GM12873 (cell line): ENCODE data around the gene CASP5.

Experiments
- CTCF ChIP-seq: IDR thresholded peaks from 2 replicates; pipeline ENCODE4 v1.5.1; 2012; ENCODE audit warnings: low read depth, mild to moderate bottlenecking, moderate library complexity, low read length, control low read depth; ENCODE audit not compliant: insufficient read depth; ENCODE audit errors: missing control alignments

CASP5 gene

GRCh38 chr11:105034813-105035620 lies 12.0 kb upstream of the CASP5 start, which contains the start of gene CASP1:
TSS of gene CASP1 (minus strand) at chr11:105035144. CDS start at chr11:105035113, 31 bp downstream.
- no peak for TF ChIP-seq CTCF

GRCh38 chr11:105033781-105034180 lies 10.8 kb upstream of the CASP5 start:
- no peak for TF ChIP-seq CTCF

DNA sequence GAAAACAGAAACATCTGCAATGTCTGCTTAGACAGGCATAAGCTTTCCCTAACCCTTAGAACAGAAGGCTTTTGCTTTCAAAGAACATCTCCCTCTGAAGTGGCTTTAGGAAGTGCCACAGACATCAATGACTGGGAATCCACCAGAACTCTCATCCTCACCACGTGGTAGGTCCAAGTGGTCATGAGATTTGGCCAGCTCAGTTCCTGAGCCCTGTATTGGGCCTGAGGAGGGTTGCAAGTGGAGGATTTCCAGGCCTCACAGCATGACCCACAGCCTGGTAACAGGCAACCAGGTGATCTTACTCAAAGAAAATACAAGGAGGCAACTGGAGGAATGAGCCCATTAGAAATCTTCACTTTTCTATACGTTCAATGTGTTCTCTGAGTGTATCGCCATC lies 10.4 kb upstream of the CASP5 start:
- no peak for TF ChIP-seq CTCF

GRCh38 chr11:105032495-105032894 lies 9.5 kb upstream of the CASP5 start:
- TF ChIP-seq CTCF, result no peak

- TF ChIP-seq CTCF, result no peak
Measured at GRCh38 chr11:105027678-105028077, 4.7 kb upstream of the CASP5 start.

DNA sequence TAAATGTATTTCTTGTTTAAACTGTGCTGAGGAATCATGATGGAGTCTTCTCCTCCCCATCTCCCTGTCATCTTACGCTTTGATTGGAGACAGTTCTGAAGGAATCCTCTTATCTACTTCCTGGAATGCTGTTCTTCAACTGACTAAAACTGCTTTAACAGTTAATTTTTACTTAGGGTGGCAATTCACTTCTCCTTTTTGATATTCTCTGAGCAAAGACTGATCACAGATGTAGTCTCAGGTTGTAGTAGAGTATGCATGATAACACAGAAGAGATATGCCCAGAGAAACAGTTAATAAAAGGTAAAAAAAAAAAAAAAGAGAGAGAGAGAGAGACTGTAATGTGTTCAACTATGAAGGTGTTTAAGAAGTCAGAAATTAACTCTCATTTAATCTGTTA lies 1.4 kb upstream of the CASP5 start:
- no peak for TF ChIP-seq CTCF

GRCh38 chr11:105022527-105022926 lies 441 bp downstream of the CASP5 start:
- TF ChIP-seq CTCF, result no peak
